ENCODE results near the gene RNF150. TPM values are rescaled to one million over a fixed set of nuclear protein-coding genes. Genes with fewer than 3 reads are reported as not detected.

The RNF150 gene
- total RNA-seq, 1 donor from 2014 or later: 3.3 TPM

DNA sequence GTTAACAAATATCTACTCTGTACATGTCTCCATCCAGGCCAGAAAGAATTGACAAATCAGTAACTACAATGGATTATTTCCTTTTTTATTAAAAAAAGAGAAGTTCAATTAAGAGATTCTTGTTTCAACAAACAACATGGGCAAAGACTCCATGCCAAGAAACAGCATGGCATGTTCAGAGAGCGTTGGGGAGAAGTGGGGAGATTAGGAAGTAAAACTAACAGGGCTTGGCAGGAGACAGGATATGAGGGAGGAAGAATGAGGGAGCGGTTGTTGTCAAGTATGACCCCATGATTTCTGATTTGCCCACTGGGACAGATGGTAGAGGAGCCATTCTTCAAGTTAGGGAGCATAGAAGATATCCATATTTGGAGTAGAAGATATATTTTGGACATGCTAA is 128.4 kb downstream of the RNF150 start:
- intact Hi-C loops (cut with DNase I): no loop called here
- Histone ChIP-seq H3K36me3 (no peaks in the 10 kb centered on the region), H3K9me3 (no peaks in the 10 kb centered on the region), H3K27me3 (ENCODE audit: low read depth) (no peaks in the 10 kb centered on the region), H3K27ac (no peak overlapping the region), H3K4me1 (peaks cover 6% of the 10 kb centered on the region), H3K4me3 (no peak overlapping the region)
- TF ChIP-seq, protein P1, sequence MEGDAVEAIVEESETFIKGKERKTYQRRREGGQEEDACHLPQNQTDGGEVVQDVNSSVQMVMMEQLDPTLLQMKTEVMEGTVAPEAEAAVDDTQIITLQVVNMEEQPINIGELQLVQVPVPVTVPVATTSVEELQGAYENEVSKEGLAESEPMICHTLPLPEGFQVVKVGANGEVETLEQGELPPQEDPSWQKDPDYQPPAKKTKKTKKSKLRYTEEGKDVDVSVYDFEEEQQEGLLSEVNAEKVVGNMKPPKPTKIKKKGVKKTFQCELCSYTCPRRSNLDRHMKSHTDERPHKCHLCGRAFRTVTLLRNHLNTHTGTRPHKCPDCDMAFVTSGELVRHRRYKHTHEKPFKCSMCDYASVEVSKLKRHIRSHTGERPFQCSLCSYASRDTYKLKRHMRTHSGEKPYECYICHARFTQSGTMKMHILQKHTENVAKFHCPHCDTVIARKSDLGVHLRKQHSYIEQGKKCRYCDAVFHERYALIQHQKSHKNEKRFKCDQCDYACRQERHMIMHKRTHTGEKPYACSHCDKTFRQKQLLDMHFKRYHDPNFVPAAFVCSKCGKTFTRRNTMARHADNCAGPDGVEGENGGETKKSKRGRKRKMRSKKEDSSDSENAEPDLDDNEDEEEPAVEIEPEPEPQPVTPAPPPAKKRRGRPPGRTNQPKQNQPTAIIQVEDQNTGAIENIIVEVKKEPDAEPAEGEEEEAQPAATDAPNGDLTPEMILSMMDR (IDR thresholded peaks at IDR 0.05): no peak
- DNase-seq (no peak), ATAC-seq (peak in 1 of 2 donors; percentile 56)

GRCh38 chr4:141003193-141003592 is 130.1 kb downstream of the RNF150 start:
- Histone ChIP-seq H3K9me3 (no peaks in the 10 kb centered on the region), H3K4me3 (no peak overlapping the region), H3K27me3 (ENCODE audit: low read depth) (no peaks in the 10 kb centered on the region), H3K27ac (no peak overlapping the region), H3K4me1 (peaks cover 6% of the 10 kb centered on the region), H3K36me3 (no peaks in the 10 kb centered on the region)
- TF ChIP-seq, protein P1 (IDR thresholded peaks at IDR 0.05): no peak
- ATAC-seq (no peak), DNase-seq (no peak)
- intact Hi-C loops (cut with DNase I): no loop called here

- Histone ChIP-seq H3K9me3 (no peaks in the 10 kb centered on the region), H3K27ac (no peak overlapping the region), H3K4me1 (peaks cover 6% of the 10 kb centered on the region), H3K27me3 (ENCODE audit: low read depth) (no peaks in the 10 kb centered on the region), H3K4me3 (no peak overlapping the region), H3K36me3 (no peaks in the 10 kb centered on the region)
- peak; percentile 49 to 63 for ATAC-seq
- DNase-seq: no peak
- TF ChIP-seq, protein P1 (IDR thresholded peaks at IDR 0.05): no peak
- intact Hi-C loops (cut with DNase I): no loop called here
These were observed 130.9 kb downstream of the RNF150 start for GRCh38 chr4:141002323-141002805.

DNA sequence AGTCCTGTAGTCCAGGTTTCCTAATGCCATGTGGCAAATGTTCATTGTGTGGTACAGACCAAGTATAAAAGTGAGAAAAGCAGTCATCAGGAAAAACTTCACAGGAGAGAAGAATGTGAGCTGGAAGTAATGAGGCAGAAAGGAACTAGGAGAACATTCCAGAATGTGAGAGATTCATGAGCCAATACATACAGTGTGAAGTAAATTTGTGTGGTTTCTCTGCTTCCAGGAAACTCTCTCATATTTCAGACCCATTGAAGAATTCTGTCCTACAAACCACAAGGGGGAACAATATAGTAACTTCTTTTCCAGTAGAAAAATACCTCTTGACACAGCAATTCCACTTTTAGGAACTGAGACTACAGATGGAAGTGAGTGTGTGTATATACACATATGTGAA is 136.5 kb downstream of the RNF150 start:
- intact Hi-C loops (cut with DNase I): no loop called here
- Histone ChIP-seq H3K27ac (no peak overlapping the region), H3K4me3 (no peak overlapping the region), H3K27me3 (ENCODE audit: low read depth) (no peaks in the 10 kb centered on the region), H3K36me3 (no peaks in the 10 kb centered on the region), H3K9me3 (no peaks in the 10 kb centered on the region), H3K4me1 (no peaks in the 10 kb centered on the region)
- no peak for ATAC-seq
- TF ChIP-seq, protein P1 (IDR thresholded peaks at IDR 0.05): no peak
- DNase-seq: no peak

GRCh38 chr4:140995058-140995457 is 138.2 kb downstream of the RNF150 start:
- no peak overlapping the region for H3K4me3 ChIP-seq
- H3K27me3 ChIP-seq (ENCODE audit: low read depth): no peaks in the 10 kb centered on the region
- H3K9me3 ChIP-seq: no peaks in the 10 kb centered on the region
- TF ChIP-seq, protein P1 (IDR thresholded peaks at IDR 0.05): no peak
- H3K4me1 ChIP-seq: no peaks in the 10 kb centered on the region
- ATAC-seq (no peak), DNase-seq (no peak)
- intact Hi-C loops (cut with DNase I): no loop called here
- H3K27ac ChIP-seq: no peak overlapping the region
- no peaks in the 10 kb centered on the region for H3K36me3 ChIP-seq

DNA sequence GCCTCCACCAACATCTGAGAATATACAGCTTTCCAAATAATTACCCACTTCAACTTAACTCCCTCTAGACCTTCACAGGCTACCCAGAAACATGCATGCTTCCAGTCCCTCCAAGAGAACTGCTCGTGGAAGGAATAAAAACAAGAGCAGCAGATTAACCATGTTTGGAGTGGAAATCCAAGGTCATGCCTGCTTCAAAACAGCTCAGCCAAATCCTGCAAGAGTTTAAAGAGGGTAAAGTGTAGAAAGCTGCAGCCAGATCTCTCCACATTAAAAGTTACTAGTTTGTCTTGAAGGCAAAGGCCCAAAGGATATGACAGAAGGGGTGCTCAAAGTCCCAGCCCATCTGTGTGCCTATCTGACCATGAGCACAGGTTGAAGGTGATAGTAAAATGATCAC is 139.3 kb downstream of the RNF150 start:
- Histone ChIP-seq H3K4me1 (no peaks in the 10 kb centered on the region), H3K4me3 (no peak overlapping the region), H3K27me3 (ENCODE audit: low read depth) (no peaks in the 10 kb centered on the region), H3K27ac (no peak overlapping the region), H3K9me3 (no peaks in the 10 kb centered on the region), H3K36me3 (no peaks in the 10 kb centered on the region)
- intact Hi-C loops (cut with DNase I): no loop called here
- DNase-seq: no peak
- no peak for ATAC-seq
- TF ChIP-seq, protein P1 (IDR thresholded peaks at IDR 0.05): no peak

Measured in lower lobe of right lung (tissue), 2 donors.